Ishikawa (cell line): ENCODE data around the gene PTPRM.

Experiments
- CEBPB ChIP-seq: IDR thresholded peaks from 2 replicates; pipeline ENCODE4 v1.6.1; 2012
- CREB1 ChIP-seq: IDR thresholded peaks from 2 replicates; pipeline ENCODE4 v1.6.1; 2012; ENCODE audit warnings: low read depth
- EGR1 ChIP-seq: IDR thresholded peaks from 2 replicates; pipeline ENCODE4 v1.6.1; 2012
- EP300 ChIP-seq: IDR thresholded peaks from 2 replicates; pipeline ENCODE4 v1.6.1; 2012; ENCODE audit warnings: borderline replicate concordance
- FOXM1 ChIP-seq: IDR thresholded peaks from 2 replicates; pipeline ENCODE4 v1.6.1; 2012; ENCODE audit warnings: low read depth, borderline replicate concordance
- MAX ChIP-seq: IDR thresholded peaks from 2 replicates; pipeline ENCODE4 v1.6.1; 2012
- NFIC ChIP-seq: IDR thresholded peaks from 2 replicates; pipeline ENCODE4 v1.6.1; 2012
- RAD21 ChIP-seq: IDR thresholded peaks from 2 replicates; pipeline ENCODE4 v1.6.1; 2012; ENCODE audit warnings: low read depth
- REST ChIP-seq: IDR thresholded peaks from 2 replicates; pipeline ENCODE4 v1.6.1; 2012; ENCODE audit warnings: low read depth, mild to moderate bottlenecking
- TAF1 ChIP-seq: IDR thresholded peaks from 2 replicates; pipeline ENCODE4 v1.6.1; 2012; ENCODE audit warnings: low read depth, mild to moderate bottlenecking
- TCF12 ChIP-seq: IDR thresholded peaks from 2 replicates; pipeline ENCODE4 v1.6.1; 2012; ENCODE audit warnings: low read depth
- TEAD4 ChIP-seq: IDR thresholded peaks from 2 replicates; pipeline ENCODE4 v1.6.1; 2012
- USF1 ChIP-seq: IDR thresholded peaks from 2 replicates; pipeline ENCODE4 v1.6.1; 2012
- YY1 ChIP-seq: IDR thresholded peaks from 2 replicates; pipeline ENCODE4 v1.6.1; 2012; ENCODE audit warnings: low read depth
- ZBTB7A ChIP-seq: IDR thresholded peaks from 2 replicates; pipeline ENCODE4 v1.6.1; 2012; ENCODE audit warnings: low read depth

PTPRM gene

GRCh38 chr18:7663366-7664312 lies 96.5 kb downstream of the PTPRM start:
- TF ChIP-seq TCF12 (no peak), RAD21 (no peak), ZBTB7A (no peak), YY1 (no peak), REST (no peak), EGR1 (no peak), FOXM1 (no peak), MAX (no peak), EP300 (no peak), TEAD4 (no peak), CEBPB (no peak), USF1 (no peak), TAF1 (no peak), NFIC (no peak), CREB1 (no peak)

DNA sequence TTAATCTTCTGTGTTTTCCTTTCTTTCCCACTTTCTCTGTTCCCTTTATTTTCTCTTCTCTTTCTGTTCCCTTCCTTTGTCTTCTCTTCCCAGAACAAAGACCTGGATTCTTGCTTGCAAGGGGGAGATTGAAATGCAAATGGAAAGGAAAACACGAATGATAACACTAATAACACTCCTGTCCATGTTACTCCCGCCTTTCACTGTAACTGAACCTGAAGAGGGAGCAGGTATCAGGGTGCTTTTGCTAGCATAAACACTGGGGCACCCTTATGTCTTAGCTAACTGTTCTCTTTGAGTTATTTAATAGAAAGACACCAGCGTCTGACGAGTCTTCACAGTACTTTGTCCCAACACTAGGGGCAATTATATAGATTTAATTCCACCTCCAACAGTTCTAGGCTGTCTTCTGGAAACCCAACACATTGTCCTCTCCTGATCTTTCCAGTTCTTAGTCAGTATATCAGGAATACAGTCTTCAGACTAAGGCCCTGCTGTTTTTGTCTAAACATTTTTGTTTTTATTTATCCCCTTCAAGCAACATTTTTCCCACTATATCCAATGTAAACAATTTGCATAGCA lies 99.2 kb downstream of the PTPRM start:
- TF ChIP-seq CREB1: no peak
- no peak for TF ChIP-seq USF1
- no peak for TF ChIP-seq TCF12
- no peak for TF ChIP-seq YY1
- no peak for TF ChIP-seq CEBPB
- TF ChIP-seq TEAD4: no peak
- TF ChIP-seq ZBTB7A: no peak
- no peak for TF ChIP-seq EGR1
- no peak for TF ChIP-seq EP300
- TF ChIP-seq RAD21: no peak
- TF ChIP-seq REST: no peak
- no peak for TF ChIP-seq FOXM1
- TF ChIP-seq TAF1: no peak
- TF ChIP-seq MAX: no peak
- no peak for TF ChIP-seq NFIC

GRCh38 chr18:7668392-7668791 lies 101.3 kb downstream of the PTPRM start:
- TF ChIP-seq RAD21 (no peak), CREB1 (no peak), REST (no peak), MAX (no peak), FOXM1 (no peak), EP300 (no peak), TEAD4 (no peak)

- TF ChIP-seq CEBPB (no peak), EP300 (no peak), CREB1 (no peak), TEAD4 (no peak), REST (no peak), TAF1 (no peak), USF1 (no peak), TCF12 (no peak), MAX (no peak), EGR1 (no peak), FOXM1 (no peak), YY1 (no peak), RAD21 (no peak)
These were observed 102.2 kb downstream of the PTPRM start for GRCh38 chr18:7669361-7669760.
